Lower leg skin (tissue), 4 donors: ENCODE data around the gene FOXP4. TPM values are rescaled to one million over a fixed set of nuclear protein-coding genes. Genes with fewer than 3 reads are reported as not detected.

Experiments
- DNase-seq, 2 donors: peaks; one replicate each; pipeline ENCODE4 v3.0.0-alpha.2; 2019; ENCODE audit warnings: low spot score in 2 of 2
- H3K4me3 ChIP-seq: fragments of 200-600 bp; sonication (generic); 2 replicates; pipeline ENCODE4 v1.5.1; 2017; ENCODE audit warnings: mild to moderate bottlenecking, low read depth; ENCODE audit not compliant: poor library complexity, severe bottlenecking
- CTCF ChIP-seq, 3 donors: fragments of 450-650 bp; IDR thresholded peaks; one replicate each; pipeline ENCODE4 v1.5.1; 2016; ENCODE audit warnings: antibody characterized with exemption in 3 of 3, mild to moderate bottlenecking in 3 of 3, moderate library complexity in 2 of 3
- POLR2A ChIP-seq, 2 donors: fragments of 450-650 bp; IDR thresholded peaks; one replicate each; pipeline ENCODE4 v1.6.1; 2016 to 2017; ENCODE audit warnings: antibody characterized with exemption in 2 of 2, mild to moderate bottlenecking in 1 of 2, moderate library complexity in 1 of 2
- WGBS, 2 donors: methylation state at CpG; one replicate each; pipeline ENCODE4 v1.1.5; 2018; 5-methylcytosine and 5-hydroxymethylcytosine counted together
- intact Hi-C: fragments of 100-400 bp; cut with DNase I; formaldehyde crosslinking; loops from one replicate; pipeline ENCODE4 v1.15.0; 2023; ENCODE audit warnings: low total_unique reads
- total RNA-seq, 4 donors: library from RNA; depleted of rRNA; stranded (reverse); fragments of >200 nt; gene quantifications; one replicate each; pipeline ENCODE4 v1.1.0, GENCODE V29; 2016

The FOXP4 gene
- total RNA-seq, 4 donors from 2014 or later, result 7.5 to 11.6 (median 10.1) TPM

- WGBS, 2 donors, result 87 to 89% methylated on average over 6 of the region's 6 CpGs
- H3K4me3 ChIP-seq, result no peak overlapping the region
- no peak for TF ChIP-seq CTCF (IDR thresholded peaks at IDR 0.05)
- no peak for TF ChIP-seq POLR2A (IDR thresholded peaks at IDR 0.05)
- intact Hi-C loops, result no loop called here
- no peak for DNase-seq
These were observed 37.7 kb upstream of the FOXP4 start for GRCh38 chr6:41508479-41508878.

GRCh38 chr6:41509580-41509979 is 36.6 kb upstream of the FOXP4 start:
- no peak overlapping the region for H3K4me3 ChIP-seq
- TF ChIP-seq CTCF (IDR thresholded peaks at IDR 0.05), result no peak
- no peak for TF ChIP-seq POLR2A (IDR thresholded peaks at IDR 0.05)
- 65 to 81% methylated on average over 5 of the region's 5 CpGs for WGBS, 2 donors
- intact Hi-C loops, result no loop called here
- DNase-seq, result no peak

GRCh38 chr6:41511443-41512060 is 34.6 kb upstream of the FOXP4 start:
- no peak for TF ChIP-seq CTCF (IDR thresholded peaks at IDR 0.05)
- TF ChIP-seq POLR2A (IDR thresholded peaks at IDR 0.05), result no peak
- 87 to 90% methylated on average over 7 of the region's 7 CpGs for WGBS, 2 donors
- no peak overlapping the region for H3K4me3 ChIP-seq
- intact Hi-C loops, result no loop called here
- no peak for DNase-seq

- 83 to 93% methylated on average over 6 of the region's 6 CpGs for WGBS, 2 donors
- no peak for DNase-seq
- TF ChIP-seq POLR2A (IDR thresholded peaks at IDR 0.05) (no peak), CTCF (IDR thresholded peaks at IDR 0.05) (no peak)
- intact Hi-C loops, result no loop called here
- no peak overlapping the region for H3K4me3 ChIP-seq
These were observed 34.0 kb upstream of the FOXP4 start for GRCh38 chr6:41512146-41512701.

- intact Hi-C loops, result no loop called here
- H3K4me3 ChIP-seq, result no peak overlapping the region
- TF ChIP-seq CTCF (IDR thresholded peaks at IDR 0.05) (no peak), POLR2A (IDR thresholded peaks at IDR 0.05) (no peak)
- DNase-seq, result no peak
- WGBS, 2 donors, result 95 to 97% methylated on average over 6 of the region's 6 CpGs
These were observed 30.2 kb upstream of the FOXP4 start for GRCh38 chr6:41515995-41516394.

GRCh38 chr6:41518118-41518517 is 28.1 kb upstream of the FOXP4 start:
- DNase-seq, result no peak

More at GRCh38 chr6:41518118-41518517, 28.1 kb upstream of the FOXP4 start:
- no peak overlapping the region for H3K4me3 ChIP-seq
- TF ChIP-seq CTCF (IDR thresholded peaks at IDR 0.05) (no peak), POLR2A (IDR thresholded peaks at IDR 0.05) (no peak)
- intact Hi-C loops, result no loop called here
- WGBS, 2 donors, result 59 to 75% methylated on average over 7 of the region's 7 CpGs
